ENCODE measurements around the gene PTPRC.

Gene PTPRC

DNA sequence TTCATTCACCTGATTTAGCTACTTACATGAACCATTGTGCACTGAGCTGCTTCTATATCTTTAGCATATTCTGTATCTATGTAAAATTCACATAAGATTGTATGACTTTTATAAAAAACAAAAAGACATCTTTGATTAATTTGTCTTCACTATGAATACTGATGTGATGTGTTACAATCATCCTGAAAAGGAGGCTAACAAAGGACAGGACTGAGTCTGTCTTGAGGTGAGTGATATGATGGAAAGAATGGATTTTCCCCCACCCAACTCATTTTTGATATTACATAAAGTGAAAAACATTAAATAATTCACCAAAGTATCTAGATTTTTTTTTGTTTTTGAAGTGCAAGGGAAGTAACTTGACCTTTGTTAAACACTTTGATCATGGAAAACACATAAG is 9.8 kb downstream of the PTPRC start:
- H3K27ac ChIP-seq: no peak overlapping the region
- TF ChIP-seq ZFX (IDR thresholded peaks at IDR 0.05): no peak
- TF ChIP-seq, protein P1, sequence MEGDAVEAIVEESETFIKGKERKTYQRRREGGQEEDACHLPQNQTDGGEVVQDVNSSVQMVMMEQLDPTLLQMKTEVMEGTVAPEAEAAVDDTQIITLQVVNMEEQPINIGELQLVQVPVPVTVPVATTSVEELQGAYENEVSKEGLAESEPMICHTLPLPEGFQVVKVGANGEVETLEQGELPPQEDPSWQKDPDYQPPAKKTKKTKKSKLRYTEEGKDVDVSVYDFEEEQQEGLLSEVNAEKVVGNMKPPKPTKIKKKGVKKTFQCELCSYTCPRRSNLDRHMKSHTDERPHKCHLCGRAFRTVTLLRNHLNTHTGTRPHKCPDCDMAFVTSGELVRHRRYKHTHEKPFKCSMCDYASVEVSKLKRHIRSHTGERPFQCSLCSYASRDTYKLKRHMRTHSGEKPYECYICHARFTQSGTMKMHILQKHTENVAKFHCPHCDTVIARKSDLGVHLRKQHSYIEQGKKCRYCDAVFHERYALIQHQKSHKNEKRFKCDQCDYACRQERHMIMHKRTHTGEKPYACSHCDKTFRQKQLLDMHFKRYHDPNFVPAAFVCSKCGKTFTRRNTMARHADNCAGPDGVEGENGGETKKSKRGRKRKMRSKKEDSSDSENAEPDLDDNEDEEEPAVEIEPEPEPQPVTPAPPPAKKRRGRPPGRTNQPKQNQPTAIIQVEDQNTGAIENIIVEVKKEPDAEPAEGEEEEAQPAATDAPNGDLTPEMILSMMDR (conservative IDR thresholded peaks at IDR 0.05): no peak

GRCh38 chr1:198649232-198649967 is 10.6 kb downstream of the PTPRC start:
- TF ChIP-seq ZFX (IDR thresholded peaks at IDR 0.05): no peak
- TF ChIP-seq, protein P1 (conservative IDR thresholded peaks at IDR 0.05): no peak
- no peak overlapping the region for H3K27ac ChIP-seq

DNA sequence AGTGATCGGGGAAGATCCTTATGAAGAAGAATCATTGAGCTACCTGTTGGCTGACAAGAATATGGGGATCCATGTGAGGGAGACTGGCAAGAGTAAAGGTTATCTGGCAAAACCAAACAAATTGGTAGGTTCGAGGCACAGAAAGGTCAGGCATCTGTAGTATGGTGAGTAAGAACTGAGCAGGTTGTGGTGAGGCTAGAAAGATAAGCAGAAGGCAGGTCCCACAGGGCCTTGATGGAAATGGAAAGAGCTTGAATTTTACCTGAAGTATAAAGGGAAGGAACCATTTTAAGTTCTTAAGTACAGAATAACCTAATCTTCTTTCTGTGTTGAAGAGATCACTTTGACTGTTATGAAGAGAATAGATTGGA is 11.1 kb downstream of the PTPRC start:
- H3K27ac ChIP-seq: no peak overlapping the region
- no peak for TF ChIP-seq ZFX (IDR thresholded peaks at IDR 0.05)
- TF ChIP-seq, protein P1 (conservative IDR thresholded peaks at IDR 0.05): no peak

DNA sequence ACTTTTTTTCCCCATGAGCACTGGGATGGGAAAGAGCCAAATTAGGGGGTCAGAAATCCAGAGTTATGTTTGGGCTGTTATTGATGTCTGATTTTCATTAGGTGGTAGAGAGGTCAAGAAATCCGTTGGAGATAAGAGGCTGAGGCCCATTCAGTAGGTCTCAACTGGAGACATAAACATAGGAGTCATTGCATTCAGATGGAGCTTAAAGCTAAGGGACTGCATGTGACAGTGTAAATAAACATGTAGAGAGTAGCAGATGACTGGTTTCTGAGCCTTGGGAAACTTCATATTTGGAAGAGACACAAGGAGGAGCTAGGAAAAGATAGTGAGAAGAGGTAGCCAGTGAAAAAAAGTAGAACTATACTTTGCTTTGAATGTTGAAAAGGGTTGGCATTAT is 11.7 kb downstream of the PTPRC start:
- no peak overlapping the region for H3K27ac ChIP-seq
- no peak for TF ChIP-seq ZFX (IDR thresholded peaks at IDR 0.05)
- TF ChIP-seq, protein P1 (conservative IDR thresholded peaks at IDR 0.05): no peak

- no peak overlapping the region for H3K27ac ChIP-seq
- no peak for TF ChIP-seq ZFX (IDR thresholded peaks at IDR 0.05)
- TF ChIP-seq, protein P1 (conservative IDR thresholded peaks at IDR 0.05): no peak
Measured at GRCh38 chr1:198651650-198652400, 13.0 kb downstream of the PTPRC start.

- TF ChIP-seq, protein P1 (conservative IDR thresholded peaks at IDR 0.05): no peak
- no peak for TF ChIP-seq ZFX (IDR thresholded peaks at IDR 0.05)
- H3K27ac ChIP-seq: no peak overlapping the region
Measured at GRCh38 chr1:198653808-198654413, 15.1 kb downstream of the PTPRC start.
